Chondrocyte (in vitro differentiated cells): ENCODE data around the gene RASL10B. TPM values are rescaled to one million over a fixed set of nuclear protein-coding genes. Genes with fewer than 3 reads are reported as not detected.

Source experiments
- DNase-seq: peaks from one replicate; pipeline ENCODE4 v3.0.0; 2021; ENCODE audit warnings: mixed read lengths, low spot score
- H3K27ac Mint-ChIP-seq: one replicate; pipeline ENCODE4 v1.8.0; 2021; ENCODE audit warnings: mild to moderate bottlenecking, moderate library complexity, mixed read lengths; ENCODE audit not compliant: unreplicated experiment
- H3K27me3 Mint-ChIP-seq: 2 replicates; pipeline ENCODE4 v1.8.0; 2021; ENCODE audit warnings: low read depth, mixed read lengths
- H3K36me3 Mint-ChIP-seq: 2 replicates; pipeline ENCODE4 v1.8.0; 2021; ENCODE audit warnings: low read depth, mixed read lengths
- H3K4me1 Mint-ChIP-seq: 2 replicates; pipeline ENCODE4 v1.8.0; 2021; ENCODE audit warnings: low read depth, mild to moderate bottlenecking, mixed read lengths
- H3K4me3 Mint-ChIP-seq: one replicate; pipeline ENCODE4 v1.8.0; 2021; ENCODE audit warnings: mild to moderate bottlenecking, moderate library complexity, mixed read lengths; ENCODE audit not compliant: unreplicated experiment
- H3K9me3 Mint-ChIP-seq: 2 replicates; pipeline ENCODE4 v1.8.0; 2021; ENCODE audit warnings: low read depth, mixed read lengths
- CTCF ChIP-seq: fragments of 200-600 bp; sonication (generic); IDR thresholded peaks from 2 replicates; pipeline ENCODE4 v1.5.0; 2021; ENCODE audit warnings: antibody characterized with exemption, mild to moderate bottlenecking, moderate library complexity
- total RNA-seq: library from RNA; stranded (reverse); gene quantifications from 3 replicates; pipeline ENCODE4 v1.2.1, GENCODE V29; 2021

Gene RASL10B
- total RNA-seq, 1 donor from 2014 or later = 21.3 TPM

GRCh38 chr17:35786941-35787432 is 55.5 kb downstream of the RASL10B start:
- no peak for TF ChIP-seq CTCF
- Mint-ChIP-seq H3K4me1 (peaks cover 60% of the 10 kb centered on the region), H3K27me3 (no peaks in the 10 kb centered on the region), H3K36me3 (no peaks in the 10 kb centered on the region), H3K27ac (peak overlapping the region; percentile 97), H3K9me3 (no peaks in the 10 kb centered on the region), H3K4me3 (no peak overlapping the region)
- peak; percentile 8 for DNase-seq

- Mint-ChIP-seq H3K27me3 (no peaks in the 10 kb centered on the region), H3K9me3 (no peaks in the 10 kb centered on the region), H3K4me3 (no peak overlapping the region), H3K36me3 (no peaks in the 10 kb centered on the region), H3K27ac (peak overlapping the region; percentile 97), H3K4me1 (peaks cover 65% of the 10 kb centered on the region)
- no peak for TF ChIP-seq CTCF
- DNase-seq = no peak
Measured at GRCh38 chr17:35788477-35789368, 57.3 kb downstream of the RASL10B start.

- Mint-ChIP-seq H3K4me1 (peaks cover 58% of the 10 kb centered on the region), H3K36me3 (no peaks in the 10 kb centered on the region), H3K27ac (no peak overlapping the region), H3K9me3 (no peaks in the 10 kb centered on the region), H3K4me3 (no peak overlapping the region), H3K27me3 (peaks cover 1% of the 10 kb centered on the region)
- no peak for TF ChIP-seq CTCF
- DNase-seq = no peak
Measured at GRCh38 chr17:35790841-35791240, 59.4 kb downstream of the RASL10B start.

- H3K4me3 Mint-ChIP-seq = no peak overlapping the region
- H3K27me3 Mint-ChIP-seq = peaks cover 1% of the 10 kb centered on the region
- no peak overlapping the region for H3K27ac Mint-ChIP-seq
- H3K4me1 Mint-ChIP-seq = peaks cover 58% of the 10 kb centered on the region
- no peak for DNase-seq
- TF ChIP-seq CTCF = no peak
- no peaks in the 10 kb centered on the region for H3K9me3 Mint-ChIP-seq
- no peaks in the 10 kb centered on the region for H3K36me3 Mint-ChIP-seq
Measured at GRCh38 chr17:35791681-35792350, 60.4 kb downstream of the RASL10B start.

Other genes with a start within 250 kb of the RASL10B start
- gene SLFN12L, start 194.0 kb upstream of the RASL10B start, total RNA-seq = not detected in 3 replicates
- gene SLFN14, start 170.8 kb upstream of the RASL10B start, total RNA-seq = not detected in 3 replicates
- 5.5 to 8.9 TPM (median 5.6 TPM) in 3 replicates for gene PEX12, start 153.1 kb upstream of the RASL10B start, total RNA-seq
- 182 to 197 TPM (median 187 TPM) in 3 replicates for gene AP2B1, start 144.3 kb upstream of the RASL10B start, total RNA-seq
- gene GAS2L2, start 21.6 kb downstream of the RASL10B start, total RNA-seq = not detected in 3 replicates
- not detected in 3 replicates for gene C17orf50, start 29.2 kb downstream of the RASL10B start, total RNA-seq
- 5.1 to 8.6 TPM (median 7.9 TPM) in 3 replicates for gene MMP28, start 64.0 kb downstream of the RASL10B start, total RNA-seq
- gene TAF15, start 77.8 kb downstream of the RASL10B start, total RNA-seq = 123 to 168 TPM (median 135 TPM) in 3 replicates
- not detected in 3 replicates for gene HEATR9, start 137.3 kb downstream of the RASL10B start, total RNA-seq
- not detected in 3 replicates for gene CCL5, start 148.7 kb downstream of the RASL10B start, total RNA-seq
- 0.35 TPM in 1 of 3 replicates, not detected in the others for gene RDM1, start 199.1 kb downstream of the RASL10B start, total RNA-seq
- gene LYZL6, start 212.1 kb downstream of the RASL10B start, total RNA-seq = not detected in 3 replicates
- gene CCL16, start 249.9 kb downstream of the RASL10B start, total RNA-seq = not detected in 3 replicates